GM12878 (cell line): Measurements from ENCODE around the gene ATP7B.
"Not testable (repeated sequence)": the region's sequence is repeated elsewhere in the genome, so short reads cannot be mapped to it uniquely, and the experiment has no call there.

Experiments used
- POLR2AphosphoS2 ChIP-seq: IDR thresholded peaks from 2 replicates; pipeline ENCODE4 v1.6.1; 2011; ENCODE audit warnings: low read depth, mild to moderate bottlenecking, low read length, improper control_type of control experiment, moderate library complexity
- TF ChIP-seq, protein P1 (sequence below): IDR thresholded peaks from 2 replicates; pipeline ENCODE4 v1.6.1; 2012; ENCODE audit warnings: low read depth, low read length, improper control_type of control experiment
- TF ChIP-seq, protein P2 (sequence below), 3 experiments: IDR thresholded peaks in 2 of 3; conservative IDR thresholded peaks in 1 of 3; 2 replicates each; pipeline ENCODE4 v1.5.1; 2011; ENCODE audit warnings: low read depth in 3 of 3, low read length in 3 of 3, mild to moderate bottlenecking in 3 of 3, control low read depth in 2 of 3, moderate library complexity in 2 of 3, inconsistent platforms in 1 of 3, mixed read lengths in 1 of 3; ENCODE audit not compliant: control insufficient read depth in 2 of 3, insufficient read depth in 1 of 3; ENCODE audit errors: extremely low read depth in 1 of 3

DNA sequence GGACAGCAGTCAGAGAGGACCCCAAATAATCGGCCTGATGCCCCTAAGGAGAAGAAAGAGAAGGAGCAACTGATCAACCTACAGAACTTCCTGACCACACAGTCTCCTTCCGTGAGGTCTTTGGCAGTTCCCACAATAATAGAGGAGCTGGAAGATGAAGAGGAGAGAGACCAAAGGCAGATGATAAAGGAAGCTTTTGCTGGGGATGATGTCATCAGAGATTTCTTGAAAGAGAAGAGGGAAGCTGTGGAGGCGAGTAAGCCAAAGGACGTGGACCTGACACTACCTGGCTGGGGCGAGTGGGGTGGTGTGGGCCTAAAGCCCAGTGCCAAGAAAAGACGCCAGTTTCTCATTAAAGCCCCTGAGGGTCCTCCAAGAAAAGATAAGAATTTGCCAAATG lies 19.2 kb upstream of the ATP7B start:
- not testable (repeated sequence) for TF ChIP-seq POLR2AphosphoS2
- TF ChIP-seq, protein P1, sequence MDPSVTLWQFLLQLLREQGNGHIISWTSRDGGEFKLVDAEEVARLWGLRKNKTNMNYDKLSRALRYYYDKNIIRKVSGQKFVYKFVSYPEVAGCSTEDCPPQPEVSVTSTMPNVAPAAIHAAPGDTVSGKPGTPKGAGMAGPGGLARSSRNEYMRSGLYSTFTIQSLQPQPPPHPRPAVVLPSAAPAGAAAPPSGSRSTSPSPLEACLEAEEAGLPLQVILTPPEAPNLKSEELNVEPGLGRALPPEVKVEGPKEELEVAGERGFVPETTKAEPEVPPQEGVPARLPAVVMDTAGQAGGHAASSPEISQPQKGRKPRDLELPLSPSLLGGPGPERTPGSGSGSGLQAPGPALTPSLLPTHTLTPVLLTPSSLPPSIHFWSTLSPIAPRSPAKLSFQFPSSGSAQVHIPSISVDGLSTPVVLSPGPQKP: not testable (repeated sequence)
- TF ChIP-seq, protein P2, sequence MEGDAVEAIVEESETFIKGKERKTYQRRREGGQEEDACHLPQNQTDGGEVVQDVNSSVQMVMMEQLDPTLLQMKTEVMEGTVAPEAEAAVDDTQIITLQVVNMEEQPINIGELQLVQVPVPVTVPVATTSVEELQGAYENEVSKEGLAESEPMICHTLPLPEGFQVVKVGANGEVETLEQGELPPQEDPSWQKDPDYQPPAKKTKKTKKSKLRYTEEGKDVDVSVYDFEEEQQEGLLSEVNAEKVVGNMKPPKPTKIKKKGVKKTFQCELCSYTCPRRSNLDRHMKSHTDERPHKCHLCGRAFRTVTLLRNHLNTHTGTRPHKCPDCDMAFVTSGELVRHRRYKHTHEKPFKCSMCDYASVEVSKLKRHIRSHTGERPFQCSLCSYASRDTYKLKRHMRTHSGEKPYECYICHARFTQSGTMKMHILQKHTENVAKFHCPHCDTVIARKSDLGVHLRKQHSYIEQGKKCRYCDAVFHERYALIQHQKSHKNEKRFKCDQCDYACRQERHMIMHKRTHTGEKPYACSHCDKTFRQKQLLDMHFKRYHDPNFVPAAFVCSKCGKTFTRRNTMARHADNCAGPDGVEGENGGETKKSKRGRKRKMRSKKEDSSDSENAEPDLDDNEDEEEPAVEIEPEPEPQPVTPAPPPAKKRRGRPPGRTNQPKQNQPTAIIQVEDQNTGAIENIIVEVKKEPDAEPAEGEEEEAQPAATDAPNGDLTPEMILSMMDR (IDR thresholded peaks at IDR 0.05 in 2 of 3, conservative IDR thresholded peaks at IDR 0.05 in 1 of 3; ENCODE audit: control insufficient read depth in 2 of 3, extremely low read depth in 1 of 3, insufficient read depth in 1 of 3, low read depth in 3 of 3, low read length in 3 of 3): not testable (repeated sequence)
